Measurements from ENCODE around the gene IL36B.

DNA sequence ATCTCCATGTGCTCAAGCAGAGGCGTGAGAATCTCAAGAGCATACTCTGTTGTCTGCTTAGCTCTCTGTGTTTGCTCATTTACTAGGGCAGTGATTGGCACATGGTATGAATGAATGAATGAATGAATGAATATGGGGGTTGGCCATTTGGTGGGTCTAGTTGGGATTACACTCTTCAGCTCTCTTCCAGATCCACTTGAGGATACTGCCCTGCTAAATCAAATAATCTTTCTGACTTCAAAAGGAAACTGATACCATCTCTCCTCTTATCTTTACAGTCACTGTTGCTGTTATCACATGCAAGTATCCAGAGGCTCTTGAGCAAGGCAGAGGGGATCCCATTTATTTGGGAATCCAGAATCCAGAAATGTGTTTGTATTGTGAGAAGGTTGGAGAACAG, 72.9 kb downstream of the IL36B start:
- TF ChIP-seq CTCF (IDR thresholded peaks at IDR 0.05) = no peak
- no peak for TF ChIP-seq ZFX (IDR thresholded peaks at IDR 0.05; ENCODE audit: borderline replicate concordance)

Measured in 22Rv1 (cell line).